KMS-11 (cell line): ENCODE data around the gene ARID1B.

Experiments
- H2AFZ ChIP-seq: fragments of 200-600 bp; sonication (generic); 2 replicates; pipeline ENCODE4 v1.6.1; 2016; ENCODE audit warnings: antibody characterized with exemption, mixed run types, low read depth
- H3K27ac ChIP-seq: fragments of 200-600 bp; sonication (generic); 2 replicates; pipeline ENCODE4 v1.6.1; 2016; ENCODE audit warnings: mild to moderate bottlenecking, mixed run types
- H3K27me3 ChIP-seq: fragments of 200-600 bp; sonication (generic); 2 replicates; pipeline ENCODE4 v1.6.1; 2017; ENCODE audit warnings: mild to moderate bottlenecking, low read depth, mixed run types, moderate library complexity; ENCODE audit not compliant: insufficient read depth
- H3K36me3 ChIP-seq: fragments of 200-600 bp; sonication (generic); 2 replicates; pipeline ENCODE4 v1.6.1; 2017; ENCODE audit warnings: mild to moderate bottlenecking, mixed run types; ENCODE audit not compliant: insufficient read depth
- H3K4me1 ChIP-seq: fragments of 200-600 bp; sonication (generic); 2 replicates; pipeline ENCODE4 v1.6.1; 2016; ENCODE audit warnings: mild to moderate bottlenecking, low read depth, mixed run types; ENCODE audit not compliant: poor library complexity, severe bottlenecking
- H3K4me2 ChIP-seq: fragments of 200-600 bp; sonication (generic); 2 replicates; pipeline ENCODE4 v1.7.0; 2016; ENCODE audit warnings: mild to moderate bottlenecking, mixed run types
- H3K4me3 ChIP-seq: fragments of 200-600 bp; sonication (generic); IDR thresholded peaks from 2 replicates; pipeline ENCODE4 v1.6.1; 2017; ENCODE audit warnings: low read depth, low read length, mixed read lengths; ENCODE audit not compliant: insufficient read depth
- H3K79me2 ChIP-seq: fragments of 200-600 bp; sonication (generic); 2 replicates; pipeline ENCODE4 v1.6.1; 2016; ENCODE audit warnings: low read depth, mixed run types; ENCODE audit not compliant: insufficient read depth
- H3K9ac ChIP-seq: fragments of 200-600 bp; sonication (generic); 2 replicates; pipeline ENCODE4 v1.6.1; 2016; ENCODE audit warnings: mild to moderate bottlenecking, mixed run types
- H4K20me1 ChIP-seq: fragments of 200-600 bp; sonication (generic); 2 replicates; pipeline ENCODE4 v1.6.1; 2016; ENCODE audit warnings: mild to moderate bottlenecking, mixed run types; ENCODE audit not compliant: insufficient read depth
- CTCF ChIP-seq: fragments of 200-600 bp; sonication (generic); conservative IDR thresholded peaks from 2 replicates; pipeline ENCODE4 v1.6.1; 2017; ENCODE audit warnings: low read depth, mild to moderate bottlenecking, antibody characterized with exemption, low read length, moderate library complexity, mixed read lengths

The ARID1B gene

GRCh38 chr6:157200611-157201010, 423.4 kb downstream of the ARID1B start:
- Histone ChIP-seq H3K4me2 (no peak overlapping the region), H3K4me3 (no peak overlapping the region), H3K9ac (no peak overlapping the region), H3K36me3 (no peaks in the 10 kb centered on the region), H3K79me2 (no peaks in the 10 kb centered on the region), H3K4me1 (peaks cover 32% of the 10 kb centered on the region), H3K27ac (no peak overlapping the region), H2AFZ (no peak overlapping the region), H3K27me3 (no peaks in the 10 kb centered on the region), H4K20me1 (no peaks in the 10 kb centered on the region)
- no peak for TF ChIP-seq CTCF

- H3K27ac ChIP-seq: no peak overlapping the region
- no peaks in the 10 kb centered on the region; the same call in 1 of the 2 replicates for H3K36me3 ChIP-seq
- no peaks in the 10 kb centered on the region for H3K27me3 ChIP-seq
- no peak overlapping the region for H3K4me2 ChIP-seq
- no peaks in the 10 kb centered on the region for H3K79me2 ChIP-seq
- peaks cover 32% of the 10 kb centered on the region for H3K4me1 ChIP-seq
- TF ChIP-seq CTCF: no peak
- no peak overlapping the region for H2AFZ ChIP-seq
- H3K9ac ChIP-seq: no peak overlapping the region
- no peaks in the 10 kb centered on the region for H4K20me1 ChIP-seq
- H3K4me3 ChIP-seq: no peak overlapping the region
Observed at GRCh38 chr6:157201083-157201482, 423.9 kb downstream of the ARID1B start.

GRCh38 chr6:157203312-157203744, 426.1 kb downstream of the ARID1B start:
- H3K27me3 ChIP-seq: no peaks in the 10 kb centered on the region
- H3K4me3 ChIP-seq: no peak overlapping the region
- no peaks in the 10 kb centered on the region; the same call in 1 of the 2 replicates for H3K36me3 ChIP-seq
- H4K20me1 ChIP-seq: no peaks in the 10 kb centered on the region
- no peak overlapping the region for H2AFZ ChIP-seq
- 0 out of 2 replicates have a peak, but pooled peaks have one; percentile 18 for TF ChIP-seq CTCF
- H3K27ac ChIP-seq: no peak overlapping the region; the same call in 1 of the 2 replicates
- peaks cover 32% of the 10 kb centered on the region for H3K4me1 ChIP-seq
- no peak overlapping the region for H3K9ac ChIP-seq
- H3K4me2 ChIP-seq: peak overlapping the region; percentile 81
- H3K79me2 ChIP-seq: no peaks in the 10 kb centered on the region

GRCh38 chr6:157203764-157204163, 426.6 kb downstream of the ARID1B start:
- peak overlapping the region; percentile 46 for H3K4me2 ChIP-seq

More at GRCh38 chr6:157203764-157204163, 426.6 kb downstream of the ARID1B start:
- H4K20me1 ChIP-seq: no peaks in the 10 kb centered on the region
- peaks cover 32% of the 10 kb centered on the region for H3K4me1 ChIP-seq
- no peak overlapping the region for H2AFZ ChIP-seq
- TF ChIP-seq CTCF: no peak
- H3K79me2 ChIP-seq: no peaks in the 10 kb centered on the region
- no peaks in the 10 kb centered on the region for H3K27me3 ChIP-seq
- H3K4me3 ChIP-seq: no peak overlapping the region
- H3K9ac ChIP-seq: no peak overlapping the region
- H3K27ac ChIP-seq: no peak overlapping the region; the same call in 1 of the 2 replicates
- no peaks in the 10 kb centered on the region; the same call in 1 of the 2 replicates for H3K36me3 ChIP-seq
